ENCODE results near the gene CDS2.

DNA sequence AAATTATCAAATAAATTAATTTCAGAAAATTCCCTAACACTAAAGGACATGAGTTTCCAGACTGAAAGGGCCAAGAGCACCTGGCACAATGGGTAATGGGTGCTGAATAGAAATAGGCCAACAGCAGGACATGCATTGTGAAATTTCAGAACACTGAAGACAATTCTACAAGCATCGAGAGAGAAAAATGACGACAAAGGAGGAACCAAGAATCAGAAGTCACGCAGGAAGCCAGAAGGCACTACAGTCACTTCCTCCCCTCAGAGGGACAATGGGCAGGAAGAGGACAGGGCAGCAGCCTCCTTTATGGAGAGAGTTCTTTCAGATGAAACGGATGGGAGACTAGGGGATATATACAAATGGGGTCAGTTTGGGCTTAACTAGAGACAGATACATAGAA lies 36.6 kb upstream of the CDS2 start:
- no peak for TF ChIP-seq POLR2A (IDR thresholded peaks at IDR 0.05; ENCODE audit: low read length)
- no peak for TF ChIP-seq GATA1 (IDR thresholded peaks at IDR 0.05; ENCODE audit: low read depth, low read length)

All from erythroblast (primary cell).